Measurements from ENCODE around the gene DPP6. TPM values are rescaled to one million over a fixed set of nuclear protein-coding genes. Genes with fewer than 3 reads are reported as not detected.

Gene DPP6
- polyA plus RNA-seq, 3 donors = 45.7 to 58.6 (median 46.8) TPM

DNA sequence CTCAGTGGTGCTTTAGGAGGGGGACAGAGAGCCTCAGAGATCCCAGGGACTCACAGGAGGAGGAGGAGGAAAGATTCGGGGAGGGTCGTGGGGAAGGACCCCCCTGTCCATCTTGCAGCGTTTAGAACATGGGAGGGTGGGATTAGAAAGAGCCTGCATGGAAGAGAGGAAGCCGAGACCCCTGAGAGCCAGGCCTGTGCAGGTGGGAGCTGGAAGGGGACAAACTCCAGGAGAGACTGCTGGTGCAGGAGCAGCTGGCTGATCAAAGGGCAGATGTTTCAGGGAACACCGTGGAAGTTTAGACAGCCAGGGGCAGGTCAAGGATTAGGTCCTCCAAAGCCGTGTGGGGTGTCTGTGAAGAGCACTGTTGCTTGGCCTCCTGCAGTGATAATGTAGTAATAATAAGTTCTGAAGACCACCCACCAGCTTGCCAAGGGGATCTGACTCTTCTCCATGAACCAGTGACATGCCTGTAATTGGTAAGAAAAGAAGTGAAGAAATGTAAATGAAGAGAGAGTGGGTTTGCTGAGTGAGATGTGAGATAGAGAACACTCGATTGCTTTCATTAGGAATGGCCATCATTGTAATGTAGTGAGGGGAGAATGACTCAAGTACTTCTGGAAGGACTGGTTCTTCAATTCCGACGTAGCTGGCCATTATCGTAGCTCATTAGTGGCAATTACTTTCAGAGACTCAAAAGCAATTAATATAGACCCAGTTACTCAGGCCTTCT lies 525.1 kb downstream of the DPP6 start:
- no peak for DNase-seq (ENCODE audit: low read depth in 3 of 3, low spot score in 2 of 3)

DNA sequence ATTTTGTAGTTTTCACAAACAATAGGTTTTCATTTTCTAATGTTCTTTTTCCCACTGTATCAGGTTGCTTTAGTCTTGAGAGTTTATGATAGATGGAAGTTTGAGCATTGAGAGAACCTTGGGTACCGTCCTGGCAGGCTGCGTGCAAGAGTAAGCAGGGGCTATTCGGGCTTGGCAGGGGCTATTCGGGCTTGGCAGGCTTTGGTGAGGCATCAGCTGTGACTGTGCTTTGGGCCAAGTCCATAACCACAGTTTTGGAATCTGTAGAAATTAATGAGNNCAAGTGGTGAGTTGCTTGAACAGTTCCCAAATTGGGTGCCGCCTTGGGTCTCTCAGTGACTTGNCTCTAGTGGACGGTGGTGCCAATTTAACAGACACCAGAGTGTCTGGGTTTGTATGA lies 526.1 kb downstream of the DPP6 start:
- DNase-seq (ENCODE audit: low read depth in 3 of 3, low spot score in 2 of 3) = no peak

DNA sequence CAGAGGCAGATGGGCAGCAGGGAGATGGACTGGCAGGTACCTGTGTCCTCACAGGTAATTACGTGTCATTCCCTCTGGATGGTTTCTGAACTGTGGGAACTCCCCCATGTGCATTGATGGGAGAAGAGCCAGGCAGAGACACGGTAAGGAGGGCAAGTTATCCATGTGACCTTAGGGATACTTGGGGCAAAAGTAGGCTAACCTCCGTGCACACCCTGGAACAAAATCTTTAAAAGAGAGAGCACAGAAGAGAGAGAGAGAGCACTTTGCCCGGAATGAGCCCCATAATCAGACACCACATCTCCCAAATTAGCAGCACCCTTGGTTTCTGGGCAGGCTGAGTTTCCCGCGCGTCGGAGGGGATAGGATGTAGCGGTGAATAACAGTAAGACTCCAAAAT lies 527.5 kb downstream of the DPP6 start:
- no peak for DNase-seq (ENCODE audit: low read depth in 3 of 3, low spot score in 2 of 3)

DNA sequence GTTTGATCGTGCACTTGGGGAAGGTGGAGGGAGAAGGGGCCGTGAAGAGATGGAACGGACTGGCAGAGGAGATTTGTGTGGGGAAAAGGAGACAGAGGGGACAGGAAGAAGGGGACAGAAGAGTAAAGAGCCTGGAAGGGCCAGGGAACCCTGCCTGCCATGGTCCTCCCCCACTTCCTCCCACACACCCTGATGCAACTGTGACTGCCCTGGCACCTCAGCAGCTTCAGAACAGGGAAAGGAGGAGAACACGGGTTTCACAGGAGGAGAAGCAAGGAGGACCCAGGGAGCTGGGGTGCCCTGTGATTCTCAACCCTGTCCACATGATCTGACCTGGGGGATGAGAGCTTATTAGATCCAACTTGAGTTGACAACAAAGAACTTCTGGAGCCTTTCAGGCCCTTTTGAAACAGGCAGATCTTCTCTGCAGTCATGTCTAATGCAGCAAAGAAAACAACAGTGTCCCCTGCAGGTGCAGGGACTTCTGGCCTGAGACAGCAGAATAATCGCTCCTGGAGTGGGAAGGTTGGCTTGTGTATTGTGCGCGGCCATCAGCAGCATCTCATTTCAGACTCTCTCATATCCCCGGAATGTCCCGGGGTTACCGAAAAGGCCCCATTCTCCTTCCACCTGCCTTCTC lies 529.2 kb downstream of the DPP6 start:
- DNase-seq (ENCODE audit: low read depth in 3 of 3, low spot score in 2 of 3) = no peak

DNA sequence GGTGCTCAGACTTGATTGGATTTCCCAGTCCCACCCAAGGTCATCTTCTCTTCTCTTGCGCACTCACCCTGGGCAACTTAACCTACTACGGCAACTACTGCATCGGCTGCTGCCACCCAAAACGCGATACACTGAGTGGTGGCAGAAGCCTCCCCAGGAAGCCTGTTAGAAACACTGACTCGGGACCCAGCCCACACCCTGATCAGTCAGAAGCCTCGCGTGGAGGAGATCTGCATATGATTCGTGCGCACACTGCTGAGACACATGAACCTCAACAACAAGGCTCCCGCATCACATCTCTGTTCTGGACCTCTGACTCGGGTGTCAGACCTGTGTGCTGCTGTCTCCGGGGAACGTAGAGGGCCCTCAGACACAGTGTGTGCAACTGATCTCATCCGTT lies 531.3 kb downstream of the DPP6 start:
- no peak for DNase-seq (ENCODE audit: low read depth in 3 of 3, low spot score in 2 of 3)

DNA sequence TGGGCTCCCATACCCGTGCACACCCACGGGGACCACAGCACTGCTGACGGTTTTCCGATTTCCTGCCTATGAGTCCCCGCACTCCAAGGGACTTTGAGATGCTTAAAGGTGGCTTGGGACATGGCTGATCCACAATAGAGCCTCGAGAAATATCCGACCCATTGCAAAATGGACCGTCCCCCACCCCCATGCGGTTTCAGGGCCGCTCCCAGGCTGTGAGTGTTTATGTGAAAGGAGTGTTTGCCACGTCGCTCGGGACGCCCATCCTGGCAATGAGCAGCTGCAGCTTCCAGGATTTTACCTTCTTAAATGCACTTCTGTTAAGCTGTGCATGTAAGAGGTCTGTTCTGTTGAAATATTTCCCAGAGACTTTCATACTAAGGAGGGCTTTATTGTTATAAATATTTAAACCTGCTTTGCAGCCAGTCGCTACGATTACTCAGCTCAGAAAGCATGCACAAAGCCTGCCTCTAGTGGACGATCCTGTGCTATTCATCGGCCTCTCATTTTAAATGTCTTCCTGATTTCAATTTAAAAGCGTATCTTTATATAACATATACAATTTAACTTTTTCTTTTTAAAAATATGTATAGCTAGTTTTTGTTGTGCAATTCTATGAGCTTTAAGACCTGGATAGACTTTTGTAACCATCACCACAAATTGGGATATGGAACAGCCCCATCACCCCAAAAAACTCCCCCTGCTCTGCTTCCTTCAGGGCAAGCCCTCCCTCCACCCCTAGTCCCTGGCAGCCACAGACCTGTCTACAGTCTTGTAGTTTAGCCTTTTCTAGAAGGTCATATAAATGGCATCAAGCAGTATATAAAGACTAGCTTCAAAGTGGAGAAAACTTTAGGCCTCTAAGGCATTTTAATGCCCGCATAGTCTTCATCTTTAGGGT lies 532.4 kb downstream of the DPP6 start:
- DNase-seq (ENCODE audit: low read depth in 3 of 3, low spot score in 2 of 3) = no peak

DNA sequence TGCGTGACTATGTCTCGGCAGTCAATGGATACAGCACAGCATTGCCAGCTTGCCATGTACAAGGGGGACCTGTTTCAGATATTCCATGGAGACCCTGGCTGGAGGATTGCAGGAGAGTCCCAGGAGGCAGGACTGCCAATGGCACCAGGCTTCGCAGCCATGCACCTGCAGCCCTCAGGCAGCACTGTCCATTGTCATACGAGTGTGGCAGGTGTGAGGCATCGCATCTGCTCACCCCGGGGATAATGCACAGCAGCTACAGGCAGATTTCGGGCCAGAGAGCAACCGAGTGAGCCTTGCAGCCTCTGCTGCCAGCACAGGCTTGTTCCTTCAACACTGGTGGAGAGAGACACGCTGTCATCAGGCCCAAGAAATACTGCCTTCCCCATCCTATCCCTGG lies 535.6 kb downstream of the DPP6 start:
- DNase-seq (ENCODE audit: low read depth in 3 of 3, low spot score in 2 of 3) = no peak

DNA sequence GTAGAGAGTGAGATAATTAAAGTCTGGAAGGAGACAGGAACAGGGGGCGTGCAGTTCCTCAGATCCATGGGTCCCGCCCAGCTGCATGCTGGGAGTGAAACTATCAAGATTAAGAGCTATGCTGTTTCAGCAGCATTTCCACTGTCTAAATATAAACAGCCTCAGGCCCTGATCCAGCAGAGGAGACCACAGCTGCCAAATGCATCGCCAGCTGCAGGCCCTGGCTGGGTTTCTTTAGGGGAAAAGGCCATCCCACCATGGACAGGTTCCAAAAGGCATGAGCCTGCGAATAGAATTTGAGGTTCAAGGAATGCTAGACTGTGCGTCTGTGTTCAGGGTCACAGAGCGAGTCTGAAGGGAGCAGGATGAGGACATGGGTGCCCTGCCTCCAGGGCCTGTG lies 539.3 kb downstream of the DPP6 start:
- DNase-seq (ENCODE audit: low read depth in 3 of 3, low spot score in 2 of 3) = peak in 2 of 3 donors; percentile 16 to 21

DNA sequence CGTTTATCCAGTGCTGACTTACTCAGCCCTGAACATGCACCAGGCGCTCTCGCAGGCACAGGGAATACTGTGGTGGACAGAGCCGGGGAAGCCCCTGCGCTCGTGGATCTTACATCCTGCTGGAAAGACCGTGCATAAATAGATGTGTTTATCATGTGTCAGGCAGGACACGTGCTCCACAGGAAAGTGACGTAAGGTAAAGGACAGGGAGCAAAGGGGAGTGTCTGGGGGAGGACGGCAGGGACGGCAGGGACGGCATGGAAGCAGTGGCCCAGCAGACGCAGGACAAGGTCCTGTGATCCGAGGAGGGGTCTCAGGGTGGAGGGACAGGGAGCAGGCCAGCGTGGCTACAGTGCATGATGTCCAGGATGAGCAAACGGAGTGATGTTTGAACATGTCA lies 540.2 kb downstream of the DPP6 start:
- DNase-seq (ENCODE audit: low read depth in 3 of 3, low spot score in 2 of 3) = peak in 2 of 3 donors; percentile 19 to 27

DNA sequence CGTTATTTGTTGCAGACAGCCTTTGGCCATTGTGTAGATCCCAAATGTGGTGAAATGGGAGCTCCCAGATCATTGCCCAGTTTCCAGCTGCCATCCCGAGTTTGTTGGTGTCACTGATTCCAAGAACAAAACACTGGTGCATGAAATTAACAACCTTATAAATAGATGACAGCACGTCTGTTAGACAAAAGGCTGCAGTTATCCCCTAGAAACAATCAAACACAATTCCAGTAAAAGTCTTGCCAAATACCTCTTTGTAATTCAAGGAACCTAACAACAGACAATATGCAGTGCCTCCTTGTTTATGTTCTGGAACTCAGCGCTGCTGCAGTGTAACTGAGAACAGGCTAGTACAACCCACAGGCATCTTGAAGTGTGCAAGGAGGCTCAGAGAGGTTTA lies 546.2 kb downstream of the DPP6 start:
- DNase-seq (ENCODE audit: low read depth in 3 of 3, low spot score in 2 of 3) = no peak

DNA sequence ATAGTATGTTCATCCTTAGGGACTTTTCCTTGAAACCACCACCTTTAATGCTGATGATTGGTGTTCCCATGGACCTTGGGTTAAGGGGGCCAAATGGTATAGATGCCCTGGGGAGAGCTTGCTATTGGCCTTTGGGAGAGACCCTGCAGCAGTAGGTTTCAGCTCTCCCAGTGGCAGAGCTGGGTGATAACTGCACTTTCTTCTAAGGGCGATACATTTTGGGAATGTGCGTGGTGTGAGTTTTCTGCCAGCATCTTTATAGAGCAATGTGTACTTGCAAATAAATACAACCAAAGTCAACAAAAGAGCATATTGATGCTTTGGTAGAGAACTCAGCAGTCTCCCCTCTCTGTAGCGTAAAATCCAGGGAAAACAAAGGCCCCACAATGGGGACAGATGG lies 546.7 kb downstream of the DPP6 start:
- DNase-seq (ENCODE audit: low read depth in 3 of 3, low spot score in 2 of 3) = no peak

DNA sequence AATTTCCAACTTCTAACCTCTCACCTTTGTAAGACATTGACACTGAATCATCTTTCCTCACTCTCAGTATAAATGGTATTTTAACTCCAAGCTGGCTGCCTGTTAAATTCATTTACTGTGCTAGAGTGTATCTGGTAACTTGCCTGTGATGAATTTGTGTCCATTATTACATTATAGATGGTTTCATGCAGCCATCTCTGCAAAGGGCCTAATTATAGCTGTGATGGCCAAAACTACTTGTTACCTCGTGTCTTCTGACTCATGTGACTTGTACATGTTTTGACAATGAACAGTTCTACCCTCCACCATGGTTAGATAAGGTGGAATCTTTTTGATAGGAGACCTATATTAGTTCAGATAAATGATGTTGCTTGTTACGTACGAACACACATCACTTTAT lies 558.7 kb downstream of the DPP6 start:
- no peak for DNase-seq (ENCODE audit: low read depth in 3 of 3, low spot score in 2 of 3)

DNA sequence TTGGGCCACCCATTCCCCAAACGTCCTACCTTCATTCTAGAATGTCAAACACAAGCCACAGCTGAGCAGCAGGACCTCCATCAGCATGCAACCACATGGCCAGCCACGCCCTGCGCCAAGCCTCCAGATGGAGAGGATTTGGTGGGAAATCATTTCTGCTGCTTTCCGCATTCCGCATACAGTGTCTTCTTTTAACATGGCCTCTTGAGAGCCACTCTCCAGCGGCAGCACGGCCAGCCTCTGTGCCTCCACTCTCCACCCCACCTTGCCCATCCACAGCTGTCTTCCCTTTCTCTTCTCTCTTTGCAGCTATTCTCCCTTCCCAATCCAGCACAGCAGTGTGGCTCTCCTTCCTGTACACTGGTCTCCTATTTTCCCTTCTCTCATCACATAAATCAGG lies 561.6 kb downstream of the DPP6 start:
- no peak for DNase-seq (ENCODE audit: low read depth in 3 of 3, low spot score in 2 of 3)

DNA sequence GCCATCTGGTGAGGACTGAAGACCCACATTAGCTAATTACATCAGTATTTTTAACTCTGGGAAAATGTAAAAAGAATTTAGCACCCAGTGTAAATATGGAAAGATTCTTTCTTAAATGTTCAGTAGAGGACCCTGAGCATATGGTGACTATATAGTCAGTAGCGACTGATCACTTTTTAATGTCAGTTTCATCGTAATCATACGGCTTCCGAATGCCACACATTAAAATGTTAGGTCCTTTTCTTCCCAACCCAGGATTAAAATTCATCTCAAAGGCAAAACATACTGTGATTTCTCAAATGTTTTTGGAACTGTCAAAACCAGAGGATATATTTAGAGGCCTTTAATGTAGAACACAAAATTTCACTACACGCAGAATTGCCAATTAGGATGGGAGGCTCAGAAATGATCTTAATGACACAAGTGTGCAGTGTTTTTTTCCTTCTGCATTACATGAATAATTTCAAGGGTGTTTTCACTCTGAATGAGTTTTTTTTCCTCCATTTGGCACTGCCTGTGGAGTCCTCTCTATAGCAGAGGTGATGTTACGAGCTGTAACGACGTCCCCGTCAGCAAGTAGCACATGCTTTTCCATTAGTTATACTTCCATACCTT lies 568.0 kb downstream of the DPP6 start:
- DNase-seq (ENCODE audit: low read depth in 3 of 3, low spot score in 2 of 3) = no peak

DNA sequence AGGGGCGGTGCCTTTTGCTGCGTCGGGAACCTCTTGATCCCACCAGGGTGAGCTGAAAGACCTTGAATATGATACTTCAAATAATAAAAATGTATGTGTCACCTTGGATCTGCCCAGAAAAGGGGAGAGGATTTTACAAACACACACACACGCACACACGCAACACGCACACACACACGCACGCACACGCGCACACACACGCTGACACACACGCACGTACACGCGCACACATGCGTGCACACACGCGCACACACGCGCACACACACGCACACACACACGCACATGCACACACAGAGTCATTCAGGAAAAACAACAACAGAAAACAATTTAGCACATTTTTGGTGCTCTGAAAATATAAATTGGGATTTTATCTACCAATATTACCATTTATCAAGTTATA lies 571.2 kb downstream of the DPP6 start:
- no peak for DNase-seq (ENCODE audit: low read depth in 3 of 3, low spot score in 2 of 3)

DNA sequence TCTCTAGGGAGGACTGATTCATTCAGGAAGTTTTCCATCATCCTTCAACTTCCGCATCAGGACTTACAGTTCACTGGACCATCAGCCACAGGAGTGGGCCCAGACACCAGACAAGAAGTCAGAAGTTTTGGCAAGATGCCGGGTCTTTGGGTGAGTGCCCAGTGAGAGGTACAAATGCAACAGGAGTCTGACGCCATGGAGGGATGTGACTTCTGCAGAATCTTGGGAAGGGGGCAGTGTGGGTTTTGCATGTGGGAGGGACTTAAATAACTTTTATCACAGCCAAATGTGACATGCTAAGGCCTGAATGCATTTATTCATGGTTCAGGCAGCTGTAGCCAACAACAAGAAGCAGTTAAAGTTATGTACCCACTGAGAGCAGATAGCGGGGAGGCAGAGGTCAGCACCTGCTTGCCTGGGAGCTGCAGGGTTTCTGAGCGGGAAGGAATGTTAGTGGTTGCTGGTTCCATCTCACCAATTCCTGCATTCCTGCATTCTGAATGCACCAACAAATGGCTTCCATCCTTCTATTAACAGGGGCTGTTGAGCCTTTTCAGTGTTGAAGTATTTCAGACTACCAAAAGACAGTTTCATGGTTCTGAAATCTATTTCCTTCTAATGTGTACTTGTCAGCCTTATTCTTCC lies 575.6 kb downstream of the DPP6 start:
- DNase-seq (ENCODE audit: low read depth in 3 of 3, low spot score in 2 of 3) = peak in 1 of 3 donors; percentile 33

DNA sequence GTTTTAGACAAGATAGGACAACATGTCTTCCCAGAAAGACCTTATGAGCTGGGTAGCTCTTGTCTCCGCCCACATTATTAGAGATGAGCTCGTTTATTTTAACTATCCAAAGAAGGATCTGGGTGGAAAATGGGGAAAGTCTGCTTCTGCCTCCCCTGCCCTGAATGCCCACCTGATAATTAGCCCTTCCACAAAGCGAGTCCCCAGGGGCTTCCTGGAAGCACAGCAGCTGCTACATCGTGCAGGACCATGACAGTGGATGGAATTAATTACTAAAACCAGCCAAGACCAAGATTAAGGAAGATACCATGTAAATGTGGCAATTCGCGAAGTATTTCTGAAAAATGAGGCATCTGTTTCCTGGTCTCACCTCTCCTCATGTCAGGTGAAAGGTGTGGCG lies 576.4 kb downstream of the DPP6 start:
- DNase-seq (ENCODE audit: low read depth in 3 of 3, low spot score in 2 of 3) = no peak

DNA sequence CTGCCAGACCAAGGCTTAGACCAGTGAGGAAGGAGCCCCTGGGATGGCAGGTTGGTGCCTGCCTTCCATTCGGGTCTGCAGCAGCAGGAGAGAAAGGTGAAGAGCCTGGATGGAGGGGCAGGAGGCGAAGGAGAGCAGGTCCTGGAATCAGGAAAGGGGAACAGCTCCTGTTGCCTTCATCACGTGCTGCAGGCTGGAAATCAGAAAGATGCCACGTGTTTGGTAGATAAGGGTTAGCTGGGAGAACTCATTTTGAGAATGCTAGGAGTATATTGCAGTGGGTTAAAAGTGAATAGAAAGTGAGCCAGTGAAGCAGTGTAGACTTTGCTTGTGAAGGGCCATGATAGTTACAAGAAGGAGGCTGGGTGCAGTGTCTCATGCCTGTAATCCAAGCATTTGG lies 579.0 kb downstream of the DPP6 start:
- no peak for DNase-seq (ENCODE audit: low read depth in 3 of 3, low spot score in 2 of 3)

DNA sequence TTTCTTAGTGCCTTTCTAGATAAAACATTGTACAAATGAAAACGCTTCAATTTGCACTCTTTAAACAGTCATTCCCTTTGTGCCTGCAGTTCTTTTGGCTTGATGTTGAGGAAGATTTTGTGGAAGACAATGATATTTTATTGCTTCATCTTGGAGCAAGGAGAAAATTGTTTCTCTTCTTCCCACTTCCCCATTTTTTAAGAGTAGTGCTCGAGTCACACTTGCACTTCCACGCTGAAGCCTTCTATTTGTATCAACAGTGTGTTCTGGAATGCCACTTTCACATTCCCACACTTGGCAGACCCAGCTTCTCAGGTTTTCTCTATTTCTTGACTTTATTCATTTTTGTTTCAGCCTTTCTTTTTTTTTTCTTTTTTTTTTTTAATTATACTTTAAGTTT lies 581.4 kb downstream of the DPP6 start:
- no peak for DNase-seq (ENCODE audit: low read depth in 3 of 3, low spot score in 2 of 3)

DNA sequence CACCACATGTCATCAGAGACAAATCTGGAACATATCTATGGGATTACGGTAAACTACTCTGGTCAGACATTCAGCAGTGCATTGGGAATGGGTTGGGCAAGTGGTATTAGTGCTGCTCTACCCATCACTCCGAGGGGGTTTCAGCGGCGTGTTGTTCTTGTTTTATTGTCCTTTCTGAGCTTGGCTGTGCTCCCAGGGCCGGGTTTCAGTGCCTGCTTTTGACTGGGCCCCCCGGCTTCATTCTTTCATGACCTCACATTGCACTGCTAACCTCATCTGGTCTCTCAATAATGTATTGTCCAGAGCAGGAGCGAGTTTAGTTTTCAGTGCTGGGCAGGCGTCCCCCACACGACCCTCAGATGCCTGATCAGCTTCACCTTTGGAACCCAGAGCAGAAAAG lies 586.1 kb downstream of the DPP6 start:
- no peak for DNase-seq (ENCODE audit: low read depth in 3 of 3, low spot score in 2 of 3)

Data from right renal cortex interstitium (tissue), 3 donors.